Epidermal melanocyte (primary cell): Measurements from ENCODE around the gene ST8SIA3.
"Not testable (repeated sequence)": the region's sequence is repeated elsewhere in the genome, so short reads cannot be mapped to it uniquely, and the experiment has no call there.

ENCODE experiments used
- DNase-seq: peaks from one replicate; pipeline ENCODE4 v3.0.0; 2011; ENCODE audit warnings: low spot score; ENCODE audit not compliant: insufficient read length

The ST8SIA3 gene

GRCh38 chr18:57364460-57364859 is 12.1 kb downstream of the ST8SIA3 start:
- DNase-seq: no peak

- DNase-seq: no peak
Measured at GRCh38 chr18:57366528-57367081, 14.2 kb downstream of the ST8SIA3 start.

- no peak for DNase-seq
Measured at GRCh38 chr18:57372444-57372843, 20.1 kb downstream of the ST8SIA3 start.

- no peak for DNase-seq
Measured at GRCh38 chr18:57373017-57373416, 20.7 kb downstream of the ST8SIA3 start.

- no peak for DNase-seq
Measured at GRCh38 chr18:57376503-57376902, 24.1 kb downstream of the ST8SIA3 start.

- DNase-seq: no peak
Measured at GRCh38 chr18:57389271-57389670, 36.9 kb downstream of the ST8SIA3 start.

- no peak for DNase-seq
Measured at GRCh38 chr18:57390044-57390443, 37.7 kb downstream of the ST8SIA3 start.

GRCh38 chr18:57394749-57395148 is 42.4 kb downstream of the ST8SIA3 start:
- DNase-seq: not testable (repeated sequence)

GRCh38 chr18:57396831-57397230 is 44.5 kb downstream of the ST8SIA3 start:
- not testable (repeated sequence) for DNase-seq

- DNase-seq: no peak
Measured at GRCh38 chr18:57397440-57398132, 45.2 kb downstream of the ST8SIA3 start.

- DNase-seq: no peak
Measured at GRCh38 chr18:57404345-57404744, 52.0 kb downstream of the ST8SIA3 start.

GRCh38 chr18:57409650-57410049 is 57.3 kb downstream of the ST8SIA3 start:
- DNase-seq: no peak

GRCh38 chr18:57410749-57411148 is 58.4 kb downstream of the ST8SIA3 start:
- no peak for DNase-seq

GRCh38 chr18:57416542-57416941 is 64.2 kb downstream of the ST8SIA3 start:
- DNase-seq: no peak
